Spleen (tissue), 11 donors: Measurements from ENCODE around the gene POU6F2. TPM values are rescaled to one million over a fixed set of nuclear protein-coding genes. Genes with fewer than 3 reads are reported as not detected.
"Not testable (repeated sequence)": the region's sequence is repeated elsewhere in the genome, so short reads cannot be mapped to it uniquely, and the experiment has no call there.

Experiments
- DNase-seq: peaks from one replicate; pipeline ENCODE4 v3.0.0-alpha.2; 2020
- H3K27ac ChIP-seq, 8 donors: fragments of 200-600 bp; sonication (generic) in 7 of 8; 1 replicate in 4 of 8; 2 replicates in 4 of 8; pipeline versions ENCODE4 v1.5.0 to v1.8.0; 2016 to 2021; ENCODE audit warnings: inconsistent platforms in 4 of 8, mild to moderate bottlenecking in 4 of 8, moderate library complexity in 1 of 8
- H3K27me3 ChIP-seq, 7 donors: fragments of 200-600 bp; sonication (generic) in 6 of 7; replicated peaks in 1 of 7; 1 replicate in 4 of 7; 2 replicates in 3 of 7; pipeline versions ENCODE4 v1.5.0 to v1.8.0; 2016 to 2021; ENCODE audit warnings: inconsistent platforms in 3 of 7, mild to moderate bottlenecking in 1 of 7
- H3K36me3 ChIP-seq, 6 donors: fragments of 200-600 bp; sonication (generic) in 5 of 6; 1 replicate in 4 of 6; 2 replicates in 2 of 6; pipeline versions ENCODE4 v1.5.0 to v1.8.0; 2016 to 2021; ENCODE audit warnings: inconsistent platforms in 2 of 6
- H3K4me1 ChIP-seq, 6 donors: fragments of 200-600 bp; sonication (generic) in 5 of 6; 1 replicate in 3 of 6; 2 replicates in 3 of 6; pipeline versions ENCODE4 v1.5.0 to v1.8.0; 2016 to 2021; ENCODE audit warnings: inconsistent platforms in 3 of 6
- H3K4me3 ChIP-seq, 8 donors: fragments of 200-600 bp; sonication (generic) in 7 of 8; 1 replicate in 4 of 8; 2 replicates in 4 of 8; pipeline versions ENCODE4 v1.5.0 to v1.8.0; 2016 to 2021; ENCODE audit warnings: inconsistent platforms in 4 of 8, mild to moderate bottlenecking in 4 of 8, moderate library complexity in 2 of 8
- H3K9me3 ChIP-seq, 8 donors: fragments of 200-600 bp; sonication (generic) in 7 of 8; 1 replicate in 4 of 8; 2 replicates in 4 of 8; pipeline versions ENCODE4 v1.5.0 to v1.8.0; 2016 to 2021; ENCODE audit warnings: inconsistent platforms in 4 of 8
- POLR2A ChIP-seq, 3 donors: fragments of 450-650 bp; IDR thresholded peaks; one replicate each; pipeline ENCODE4 v1.5.1; 2017; ENCODE audit warnings: antibody characterized with exemption in 3 of 3, mild to moderate bottlenecking in 1 of 3
- POLR2AphosphoS5 ChIP-seq, 3 donors: sonication (generic); formaldehyde crosslinking; IDR thresholded peaks; one replicate each; pipeline ENCODE4 v1.5.1; 2017; ENCODE audit warnings: antibody characterized with exemption in 3 of 3
- WGBS, 5 donors: extraction: QIAGEN DNeasy Blood & Tissue Kit in 3 of 5; methylation state at CpG; one replicate each; pipeline versions ENCODE4 v1.1.5 to v1.1.7; 2013 to 2018; 5-methylcytosine and 5-hydroxymethylcytosine counted together
- intact Hi-C: fragments of 100-400 bp; cut with DNase I; formaldehyde crosslinking; loops from one replicate; pipeline ENCODE4 v1.15.0; 2023; ENCODE audit warnings: low total_unique reads
- polyA plus RNA-seq, 3 donors: library from polyadenylated mRNA; stranded (reverse); fragments of 200-250 nt; gene quantifications; one replicate each; pipeline ENCODE4 v1.2.1, GENCODE V29; 2013
- total RNA-seq, 7 donors: library from RNA; depleted of rRNA in 3 of 7; stranded (reverse); fragments of >200 nt in 3 of 7; fragmentation: NEBNext Ultra II Directional in 4 of 7; extraction: Animal tissue kit (Norgen Biotek cat#: 25700) in 4 of 7; gene quantifications; one replicate each; pipeline versions ENCODE4 v1.1.0 to v1.2.1, GENCODE V29; 2016 to 2021
- TF ChIP-seq, protein P1 (sequence below), 11 experiments: fragments of 200-600 bp in 7 of 11; fragments of 450-650 bp in 4 of 11; sonication (generic) in 4 of 11; IDR thresholded peaks in 8 of 11; conservative IDR thresholded peaks in 3 of 11; 1 replicate in 7 of 11; 2 replicates in 4 of 11; pipeline versions ENCODE4 v1.4.0 to v1.8.0; 2016 to 2021; ENCODE audit warnings: antibody characterized with exemption in 11 of 11, inconsistent platforms in 4 of 11, mild to moderate bottlenecking in 1 of 11
- donor health status: healthy with polysubstance abuse.
- donor health status: DM: no; HTN: no; CAD: no; lungs with moderate emphysema.
- donor health status: DM: no; HTN: no; CAD: no.
- donor health status: Bipolar disorder and iron deficiency.
- donor health status: healthy.
- donor health status: DM: no; HTN: no; CAD: no.
- donor health status: DM: yes; HTN: yes; CAD: no.

POU6F2 gene
- total and polyA plus RNA-seq, 10 donors = 0.04 to 0.54 (median 0.23) TPM; not detected in 7

DNA sequence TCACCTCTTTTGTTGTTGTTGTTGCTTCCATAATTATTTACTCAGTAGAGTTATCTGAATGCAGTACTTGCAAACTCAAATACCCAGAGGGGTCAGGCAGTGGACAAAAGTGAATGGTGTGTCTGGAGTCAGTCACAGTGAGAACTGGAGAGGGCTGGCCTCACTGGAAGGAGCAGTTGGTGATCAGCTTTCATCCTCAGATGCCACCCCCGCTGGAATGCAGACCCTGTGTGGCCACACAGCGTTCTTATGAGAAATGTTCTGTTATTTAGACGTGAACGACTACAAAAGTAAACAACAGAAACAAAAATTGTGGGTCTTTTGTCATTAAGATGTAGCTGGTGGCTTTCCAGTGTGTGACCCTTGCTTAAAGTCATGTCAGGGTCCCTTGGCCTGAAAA is 39.1 kb upstream of the POU6F2 start:
- 76 to 92% (median 85%) methylated on average over 4 of the region's 4 CpGs for WGBS, 5 donors
- no peak overlapping the region for H3K27ac ChIP-seq
- intact Hi-C loops = no loop called here

DNA sequence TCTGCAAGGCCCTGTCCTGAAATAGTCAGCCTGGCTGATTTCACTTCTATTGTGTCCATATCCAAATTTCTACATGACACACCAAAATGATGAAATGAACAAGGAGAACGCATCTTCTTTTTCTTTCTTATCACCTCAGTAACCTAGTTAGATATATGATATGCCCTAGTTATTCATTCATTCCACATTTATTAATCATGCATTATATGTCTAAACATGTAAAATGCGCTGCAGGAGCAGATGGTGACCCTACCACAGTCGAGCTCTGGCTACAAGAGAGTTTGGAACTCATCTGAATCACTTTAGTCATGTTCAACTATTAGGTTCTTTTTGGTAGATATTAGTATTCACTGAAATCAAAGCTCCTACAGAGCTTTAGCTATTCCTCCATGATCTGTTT is 36.9 kb upstream of the POU6F2 start:
- Histone ChIP-seq H3K4me3 (no peak overlapping the region), H3K27ac (no peak overlapping the region), H3K36me3 (no peaks in the 10 kb centered on the region), H3K27me3 (no peaks in the 10 kb centered on the region), H3K9me3 (no peaks in the 10 kb centered on the region), H3K4me1 (no peaks in the 10 kb centered on the region)
- TF ChIP-seq POLR2A (IDR thresholded peaks at IDR 0.05) = no peak
- TF ChIP-seq, protein P1, sequence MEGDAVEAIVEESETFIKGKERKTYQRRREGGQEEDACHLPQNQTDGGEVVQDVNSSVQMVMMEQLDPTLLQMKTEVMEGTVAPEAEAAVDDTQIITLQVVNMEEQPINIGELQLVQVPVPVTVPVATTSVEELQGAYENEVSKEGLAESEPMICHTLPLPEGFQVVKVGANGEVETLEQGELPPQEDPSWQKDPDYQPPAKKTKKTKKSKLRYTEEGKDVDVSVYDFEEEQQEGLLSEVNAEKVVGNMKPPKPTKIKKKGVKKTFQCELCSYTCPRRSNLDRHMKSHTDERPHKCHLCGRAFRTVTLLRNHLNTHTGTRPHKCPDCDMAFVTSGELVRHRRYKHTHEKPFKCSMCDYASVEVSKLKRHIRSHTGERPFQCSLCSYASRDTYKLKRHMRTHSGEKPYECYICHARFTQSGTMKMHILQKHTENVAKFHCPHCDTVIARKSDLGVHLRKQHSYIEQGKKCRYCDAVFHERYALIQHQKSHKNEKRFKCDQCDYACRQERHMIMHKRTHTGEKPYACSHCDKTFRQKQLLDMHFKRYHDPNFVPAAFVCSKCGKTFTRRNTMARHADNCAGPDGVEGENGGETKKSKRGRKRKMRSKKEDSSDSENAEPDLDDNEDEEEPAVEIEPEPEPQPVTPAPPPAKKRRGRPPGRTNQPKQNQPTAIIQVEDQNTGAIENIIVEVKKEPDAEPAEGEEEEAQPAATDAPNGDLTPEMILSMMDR (IDR thresholded peaks at IDR 0.05 in 8 of 11, conservative IDR thresholded peaks at IDR 0.05 in 3 of 11) = no peak
- TF ChIP-seq POLR2AphosphoS5 (IDR thresholded peaks at IDR 0.05) = no peak
- intact Hi-C loops = no loop called here
- no peak for DNase-seq
- 83 to 91% (median 87%) methylated on average over 3 of the region's 3 CpGs for whole genome bisulfite sequencing, 5 donors

More for the DNA sequence above, 39.1 kb upstream of the POU6F2 start:
- Histone ChIP-seq H3K27me3 (no peaks in the 10 kb centered on the region), H3K4me1 (no peaks in the 10 kb centered on the region), H3K9me3 (no peaks in the 10 kb centered on the region), H3K36me3 (no peaks in the 10 kb centered on the region), H3K4me3 (no peak overlapping the region)
- no peak for DNase-seq
- TF ChIP-seq POLR2A (IDR thresholded peaks at IDR 0.05) (no peak), POLR2AphosphoS5 (IDR thresholded peaks at IDR 0.05) (no peak)
- TF ChIP-seq, protein P1 (IDR thresholded peaks at IDR 0.05 in 8 of 11, conservative IDR thresholded peaks at IDR 0.05 in 3 of 11) = no peak

DNA sequence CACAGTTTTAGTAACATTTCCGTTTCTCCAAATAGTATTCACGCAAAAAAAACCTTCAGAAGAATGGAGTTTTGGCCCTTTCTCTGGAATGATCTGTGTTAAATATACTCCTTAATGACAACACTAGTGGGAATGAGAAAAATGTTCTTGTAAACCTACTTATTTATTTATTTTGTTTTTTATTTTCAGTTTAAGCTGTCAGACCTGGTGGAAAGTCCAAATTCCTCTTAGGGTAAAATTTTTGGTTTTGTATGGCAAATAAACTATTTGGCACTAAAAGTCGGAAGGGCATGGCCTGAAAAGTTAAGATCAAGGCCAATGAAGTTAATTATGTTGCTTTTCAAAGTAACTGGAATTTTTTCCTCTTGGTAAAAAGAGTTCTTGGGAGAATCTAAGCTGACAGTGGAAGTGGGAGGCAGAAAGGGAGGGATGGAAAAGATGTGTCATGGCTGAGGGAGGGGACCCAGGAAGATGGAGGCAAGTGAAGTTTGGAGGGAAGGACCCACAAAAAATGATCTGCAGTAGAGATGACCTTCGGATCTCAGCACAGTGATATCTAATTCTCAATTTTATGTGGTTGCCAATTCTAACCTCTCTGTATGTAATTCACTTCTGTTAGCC is 35.2 kb upstream of the POU6F2 start:
- Histone ChIP-seq H3K4me3 (no peak overlapping the region), H3K4me1 (no peaks in the 10 kb centered on the region), H3K36me3 (no peaks in the 10 kb centered on the region), H3K9me3 (no peaks in the 10 kb centered on the region), H3K27ac (peak overlapping the region in 1 of 8 donors; percentile 34), H3K27me3 (no peaks in the 10 kb centered on the region)
- WGBS, 5 donors = 69 to 84% (median 82%) methylated on average over 4 of the region's 4 CpGs
- TF ChIP-seq POLR2A (IDR thresholded peaks at IDR 0.05) (no peak), POLR2AphosphoS5 (IDR thresholded peaks at IDR 0.05) (no peak)
- TF ChIP-seq, protein P1 (IDR thresholded peaks at IDR 0.05 in 8 of 11, conservative IDR thresholded peaks at IDR 0.05 in 3 of 11) = no peak
- DNase-seq = no peak
- intact Hi-C loops = no loop called here

GRCh38 chr7:38947541-38947940 is 30.2 kb upstream of the POU6F2 start:
- H3K9me3 ChIP-seq, H3K4me1 ChIP-seq, H3K27ac ChIP-seq, H3K36me3 ChIP-seq, DNase-seq, H3K4me3 ChIP-seq, H3K27me3 ChIP-seq, intact Hi-C loops: not testable (repeated sequence)
- 87 to 98% (median 94%) methylated on average over 4 of the region's 4 CpGs for WGBS, 5 donors

DNA sequence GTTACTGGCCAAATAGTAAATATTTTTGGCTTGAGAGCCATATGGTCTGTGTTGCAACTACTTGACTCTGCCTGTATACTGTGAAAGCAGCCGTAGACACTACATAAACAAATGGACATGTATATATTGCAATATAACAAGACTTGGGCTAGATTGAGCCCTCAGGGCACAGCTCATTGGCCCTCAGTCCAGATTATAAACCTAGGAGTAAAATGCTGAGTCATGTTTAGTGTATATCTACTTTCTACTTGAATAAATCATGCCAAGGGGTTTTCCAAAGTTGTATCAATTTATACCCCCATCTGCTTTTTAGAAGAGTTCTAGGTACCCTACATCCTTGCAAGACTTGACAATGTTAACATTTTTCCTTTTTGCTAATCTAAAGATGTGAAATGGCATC is 27.4 kb upstream of the POU6F2 start:
- 63 to 77% (median 72%) methylated on average over 1 of the region's 1 CpG for WGBS, 5 donors
- Histone ChIP-seq H3K4me1 (no peaks in the 10 kb centered on the region), H3K27me3 (no peaks in the 10 kb centered on the region), H3K9me3 (no peaks in the 10 kb centered on the region), H3K36me3 (no peaks in the 10 kb centered on the region), H3K4me3 (no peak overlapping the region), H3K27ac (no peak overlapping the region)
- DNase-seq = no peak
- intact Hi-C loops = no loop called here
- TF ChIP-seq, protein P1 (IDR thresholded peaks at IDR 0.05 in 8 of 11, conservative IDR thresholded peaks at IDR 0.05 in 3 of 11) = no peak
- TF ChIP-seq POLR2A (IDR thresholded peaks at IDR 0.05) (no peak), POLR2AphosphoS5 (IDR thresholded peaks at IDR 0.05) (no peak)
